HG03571 (cell line): Measurements from ENCODE around the gene HOXB3.

Experiments used
- ATAC-seq: cut with Tn5 transposase; IDR thresholded peaks from one replicate; pipeline ENCODE4 v1.9.1; 2021; ENCODE audit not compliant: unreplicated experiment

HOXB3 gene

GRCh38 chr17:48559122-48559839, 30.8 kb downstream of the HOXB3 start:
- no peak for ATAC-seq

GRCh38 chr17:48558831-48559121, 31.3 kb downstream of the HOXB3 start:
- no peak for ATAC-seq

- no peak for ATAC-seq
Observed at GRCh38 chr17:48558057-48558830, 31.8 kb downstream of the HOXB3 start.

GRCh38 chr17:48556576-48557401, 33.3 kb downstream of the HOXB3 start:
- ATAC-seq: no peak

- no peak for ATAC-seq
Observed at GRCh38 chr17:48556229-48556575, 33.8 kb downstream of the HOXB3 start.

- no peak for ATAC-seq
Observed at GRCh38 chr17:48555258-48556228, 34.5 kb downstream of the HOXB3 start.

GRCh38 chr17:48554412-48555257, 35.4 kb downstream of the HOXB3 start:
- no peak for ATAC-seq

GRCh38 chr17:48553826-48554225, 36.2 kb downstream of the HOXB3 start:
- ATAC-seq: no peak

- no peak for ATAC-seq
Observed at GRCh38 chr17:48553190-48553547, 36.9 kb downstream of the HOXB3 start.

GRCh38 chr17:48552466-48553189, 37.4 kb downstream of the HOXB3 start:
- ATAC-seq: no peak

GRCh38 chr17:48551596-48552465, 38.2 kb downstream of the HOXB3 start:
- no peak for ATAC-seq

GRCh38 chr17:48551214-48551555, 38.9 kb downstream of the HOXB3 start:
- no peak for ATAC-seq

- no peak for ATAC-seq
Observed at GRCh38 chr17:48550502-48551213, 39.4 kb downstream of the HOXB3 start.

- no peak for ATAC-seq
Observed at GRCh38 chr17:48549914-48550501, 40.0 kb downstream of the HOXB3 start.

GRCh38 chr17:48549281-48549630, 40.8 kb downstream of the HOXB3 start:
- no peak for ATAC-seq

- ATAC-seq: no peak
Observed at GRCh38 chr17:48548523-48549280, 41.3 kb downstream of the HOXB3 start.
